Left cardiac atrium (tissue), 4 donors: ENCODE data around the gene PCAT7. TPM values are rescaled to one million over a fixed set of nuclear protein-coding genes. Genes with fewer than 3 reads are reported as not detected.
A peak's percentile ranks its signal among the peaks of the same experiment; 100 is the strongest.

ENCODE experiments used
- ATAC-seq, 2 donors: fragments of 200-7000 bp; cut with Tn5 transposase; one replicate each; pipeline ENCODE4 v1.9.1; 2020; ENCODE audit warnings: mild to moderate bottlenecking in 2 of 2, moderate library complexity in 2 of 2
- DNase-seq: peaks from one replicate; pipeline ENCODE4 v3.0.0-alpha.2; 2020
- intact Hi-C, 2 donors: fragments of 100-400 bp; cut with DNase I; formaldehyde crosslinking; loops; one replicate each; pipeline versions ENCODE4 v1.14.1 to v1.15.1; 2022 to 2023
- total RNA-seq, 2 donors: library from RNA; stranded (reverse); fragmentation: NEBNext Ultra II Directional; extraction: Animal tissue kit (Norgen Biotek cat#: 25700); gene quantifications; one replicate each; pipeline ENCODE4 v1.2.1, GENCODE V29; 2021
- donor health status: DM: no; HTN: yes; CAD: no.
- donor health status: DM: no; HTN: yes; CAD: no; lungs with severe emphysema.
- donor health status: DM: yes; HTN: yes; CAD: no.
- donor health status: Dilated cardiomyopathy.

PCAT7 gene
- total RNA-seq, 2 donors from 2014 or later = not detected

DNA sequence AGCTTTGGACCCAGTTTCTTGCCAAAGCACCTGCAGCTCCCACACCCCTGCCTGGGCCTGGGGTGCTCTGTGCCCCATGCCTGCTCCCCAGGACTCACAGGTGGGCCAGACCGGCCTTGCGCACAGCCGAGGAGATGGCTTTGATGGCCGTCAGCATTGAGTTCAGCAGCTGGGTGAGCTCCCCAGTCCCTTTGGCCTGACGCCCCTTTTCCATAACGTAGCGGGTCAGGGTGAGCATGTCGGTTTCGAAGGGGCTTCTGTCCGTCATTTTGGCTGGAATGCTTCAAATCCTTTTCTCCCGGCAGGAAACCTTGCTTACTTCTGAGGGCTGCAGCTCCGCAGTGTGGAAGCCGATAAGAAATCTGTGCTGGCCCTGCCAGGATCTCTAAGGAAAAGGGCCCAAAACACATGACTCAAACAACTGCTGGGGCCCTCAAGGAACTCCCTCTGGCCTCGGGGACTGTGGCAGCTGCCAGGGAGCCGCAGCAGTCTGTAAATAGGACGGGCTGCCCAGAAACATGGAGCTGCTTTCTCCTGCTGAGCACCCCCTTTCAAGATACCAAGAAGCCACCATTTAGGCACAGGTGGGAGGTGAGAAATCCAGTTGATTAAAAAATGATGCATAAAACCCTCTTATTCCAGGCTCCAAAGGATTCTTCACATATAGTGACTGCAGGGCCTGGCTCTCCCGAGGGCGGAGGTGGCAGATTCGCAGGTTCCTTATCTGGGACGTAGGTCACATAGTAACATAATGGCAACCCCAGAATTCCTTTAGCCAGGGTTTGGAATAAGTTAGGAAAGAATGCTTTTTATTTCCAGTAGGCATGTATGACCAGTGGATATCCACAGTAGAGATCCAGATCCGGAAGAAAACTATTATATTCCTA lies 38.8 kb downstream of the PCAT7 start, which contains the start of gene FBP2:
Gene FBP2 (minus strand): TSS at position 366 of the 887 bp plus-strand sequence. CDS start 98 bp downstream, at position 268.
- DNase-seq = no peak
- intact Hi-C loops = no loop called here
- peak in 1 of 2 donors; percentile 38 for ATAC-seq

DNA sequence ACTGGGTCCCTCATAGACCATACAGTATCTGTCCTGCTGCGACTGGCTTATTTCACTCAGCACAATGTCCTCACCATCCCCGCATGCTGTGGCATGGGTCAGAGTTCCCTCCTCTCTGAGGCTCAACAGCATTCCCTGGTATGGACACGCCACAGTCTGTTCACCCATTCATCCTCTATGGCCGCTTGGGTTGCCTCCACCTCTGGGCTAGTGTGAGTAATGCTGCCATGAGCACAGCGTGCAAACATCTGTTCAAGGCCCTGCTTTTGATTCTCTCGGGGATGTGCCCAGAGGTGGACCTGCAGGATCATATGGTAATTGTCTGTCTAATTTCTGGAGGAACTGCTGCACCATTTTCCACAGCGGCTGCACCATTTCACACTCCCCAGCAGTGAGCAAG lies 44.2 kb downstream of the PCAT7 start:
- ATAC-seq = no peak
- intact Hi-C loops = no loop called here
- DNase-seq = no peak

DNA sequence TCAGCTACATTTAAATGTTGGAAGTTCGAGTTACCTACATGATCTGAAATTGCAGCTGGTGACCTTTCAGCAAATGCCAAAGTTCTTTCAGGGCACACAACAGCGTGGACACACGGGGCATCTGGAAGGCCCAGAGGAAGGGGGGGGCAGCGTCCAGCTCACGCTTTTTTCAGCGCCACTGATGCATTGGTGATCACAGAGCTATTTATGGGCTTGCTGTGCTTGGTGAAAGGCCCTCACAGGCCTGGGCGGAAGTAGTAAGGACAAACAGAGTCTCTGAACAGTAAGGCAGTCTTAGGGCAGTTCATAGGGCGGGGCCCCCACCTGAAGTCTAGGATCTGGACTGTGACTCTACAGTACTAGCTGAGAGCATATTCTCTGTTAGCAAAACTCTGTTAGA lies 45.4 kb downstream of the PCAT7 start:
- ATAC-seq = no peak
- intact Hi-C loops = no loop called here

DNA sequence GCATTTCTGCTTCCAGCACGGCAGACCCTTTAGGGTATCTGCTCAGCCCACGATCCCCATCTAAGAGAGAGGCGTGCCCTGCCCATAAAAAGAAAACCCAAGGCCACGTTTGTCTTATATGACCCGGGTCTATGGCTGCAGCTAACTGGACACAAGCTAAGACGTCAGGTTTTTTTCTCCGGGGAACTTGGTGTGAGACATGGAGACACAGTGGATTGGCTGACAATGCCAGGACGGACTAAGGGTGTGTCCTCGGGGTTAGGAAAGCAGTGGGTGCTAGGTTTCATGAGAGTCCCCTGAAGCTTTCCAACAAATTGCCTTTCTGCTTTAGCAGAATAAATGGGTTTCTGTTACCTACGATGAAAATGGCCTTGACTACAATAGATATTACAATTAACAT lies 45.8 kb downstream of the PCAT7 start:
- ATAC-seq (no peak), DNase-seq (no peak)
- intact Hi-C loops = no loop called here

More for the DNA sequence above, 45.4 kb downstream of the PCAT7 start:
- no peak for DNase-seq

DNA sequence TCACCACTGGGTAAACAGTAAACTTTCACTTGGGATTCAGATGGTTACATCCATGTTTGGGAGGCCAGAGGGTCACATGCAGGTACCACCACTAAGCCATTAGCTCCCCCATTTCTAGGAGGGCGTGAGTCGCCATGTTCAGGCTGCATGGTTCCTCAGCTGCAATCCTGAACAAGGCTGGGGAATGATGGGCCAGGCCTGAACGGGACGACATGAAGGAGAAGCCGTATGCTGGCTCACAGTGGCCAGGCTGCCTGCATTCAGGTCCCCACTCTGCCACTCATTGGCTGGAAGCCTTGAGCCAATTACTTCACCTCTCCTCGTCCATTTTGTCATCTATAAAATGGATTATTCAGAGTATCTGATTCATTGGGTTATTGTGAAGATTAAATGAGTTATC lies 47.8 kb downstream of the PCAT7 start:
- DNase-seq = no peak
- intact Hi-C loops = no loop called here
- no peak for ATAC-seq

- DNase-seq (peak; percentile 82), ATAC-seq (peak; percentile 79 to 90)
- intact Hi-C loops = no loop called here
These were observed 48.6 kb downstream of the PCAT7 start for GRCh38 chr9:94603259-94604160.

- ATAC-seq (no peak), DNase-seq (no peak)
- intact Hi-C loops = no loop called here
These were observed 52.0 kb downstream of the PCAT7 start for GRCh38 chr9:94606646-94607422.

DNA sequence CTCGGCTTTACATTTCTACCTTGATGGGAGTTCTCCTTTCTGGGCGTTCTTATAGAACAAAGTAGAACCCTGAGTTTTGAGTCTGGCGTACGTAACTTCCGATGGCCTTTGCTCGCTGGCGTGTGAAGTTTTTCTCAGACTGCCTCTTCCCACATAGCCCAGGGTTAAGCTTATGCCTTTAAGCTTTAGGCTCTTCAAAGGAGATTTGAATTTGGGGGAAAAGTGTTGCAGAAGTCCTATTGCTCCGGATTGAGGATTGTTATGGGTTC lies 52.5 kb downstream of the PCAT7 start:
- intact Hi-C loops = no loop called here
- no peak for ATAC-seq
- DNase-seq = no peak

GRCh38 chr9:94610181-94610606 lies 55.3 kb downstream of the PCAT7 start:
- ATAC-seq = no peak
- DNase-seq = no peak
- intact Hi-C loops = no loop called here

DNA sequence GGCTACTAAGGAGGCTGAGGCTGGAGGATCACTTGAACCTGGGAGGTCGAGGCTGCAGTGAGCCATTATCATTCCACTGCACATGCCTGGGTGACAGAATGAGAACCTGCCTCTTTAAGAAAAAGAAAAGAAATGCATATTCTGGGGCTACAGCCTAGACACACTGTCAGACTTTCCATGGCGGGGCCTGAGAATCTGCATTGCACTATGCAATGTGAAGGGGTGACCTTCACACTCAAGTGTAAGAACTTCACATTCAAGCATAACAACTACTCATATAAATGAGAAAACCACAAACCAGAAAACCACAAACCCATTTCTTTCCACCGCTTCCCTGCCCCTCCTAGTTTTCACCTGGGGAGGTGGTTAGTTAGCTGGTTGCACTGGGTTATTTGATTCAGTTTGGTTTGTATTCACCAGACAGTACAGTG lies 56.8 kb downstream of the PCAT7 start:
- intact Hi-C loops = no loop called here
- ATAC-seq (no peak), DNase-seq (no peak)

- DNase-seq = no peak
- ATAC-seq = no peak
- intact Hi-C loops = no loop called here
These were observed 57.2 kb downstream of the PCAT7 start for GRCh38 chr9:94612071-94612470.

GRCh38 chr9:94613003-94613402 lies 58.1 kb downstream of the PCAT7 start:
- ATAC-seq (no peak), DNase-seq (no peak)
- intact Hi-C loops = no loop called here

DNA sequence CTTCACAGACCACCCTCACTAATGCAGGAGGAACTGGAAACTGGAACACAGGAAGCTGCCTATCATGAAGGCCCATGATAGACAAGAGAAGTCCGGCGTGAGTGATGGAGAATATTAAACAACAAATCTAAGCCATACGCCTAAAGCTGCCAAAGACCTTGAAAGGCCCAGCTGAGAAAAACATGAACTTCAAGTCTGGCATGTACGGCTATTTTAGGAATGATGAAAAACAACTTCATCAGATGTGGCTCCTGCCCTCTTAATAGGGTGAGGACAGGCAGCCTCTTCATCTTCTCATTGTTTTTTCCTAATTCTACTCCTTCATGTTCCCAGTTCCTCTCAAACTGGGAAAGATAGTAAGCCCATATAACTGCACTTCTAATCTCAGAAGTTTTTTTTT lies 64.1 kb downstream of the PCAT7 start:
- DNase-seq (no peak), ATAC-seq (no peak)
- intact Hi-C loops = no loop called here

Other genes starting within 250 kb of the PCAT7 start
- not detected for gene NUTM2F, start 226.4 kb upstream of the PCAT7 start, total RNA-seq
- gene FBP2, start 38.7 kb downstream of the PCAT7 start, total RNA-seq = under 1 TPM; 0.31 to 0.62 TPM
- gene FBP1, start 84.4 kb downstream of the PCAT7 start, total RNA-seq = 1 to 10 TPM; 3.4 to 3.5 TPM
- gene AOPEP, start 171.6 kb downstream of the PCAT7 start, total RNA-seq = 100 to 1,000 TPM; 128 to 132 TPM